Measurements from ENCODE around the gene FER.
"Not testable (repeated sequence)": the region's sequence is repeated elsewhere in the genome, so short reads cannot be mapped to it uniquely, and the experiment has no call there.

FER gene

DNA sequence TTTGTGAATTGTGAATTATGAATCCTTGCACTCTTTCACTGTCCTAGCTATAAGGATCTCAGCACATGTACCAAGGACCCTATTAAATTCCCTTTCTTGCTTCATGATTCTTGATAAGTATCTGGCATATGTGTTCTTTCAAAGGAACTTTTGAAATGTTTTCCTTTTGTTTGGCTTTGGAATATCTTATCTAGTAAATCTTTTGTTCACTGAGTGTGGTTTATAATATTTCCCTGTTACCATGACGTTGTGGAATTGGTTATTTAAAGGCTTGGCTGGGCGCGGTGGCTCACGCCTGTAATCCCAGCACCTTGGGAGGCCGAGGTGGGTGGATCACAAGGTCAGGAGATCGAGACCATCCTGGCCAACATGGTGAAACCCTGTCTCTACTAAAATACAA lies 151.5 kb downstream of the FER start:
- DNase-seq, result not testable (repeated sequence)

DNA sequence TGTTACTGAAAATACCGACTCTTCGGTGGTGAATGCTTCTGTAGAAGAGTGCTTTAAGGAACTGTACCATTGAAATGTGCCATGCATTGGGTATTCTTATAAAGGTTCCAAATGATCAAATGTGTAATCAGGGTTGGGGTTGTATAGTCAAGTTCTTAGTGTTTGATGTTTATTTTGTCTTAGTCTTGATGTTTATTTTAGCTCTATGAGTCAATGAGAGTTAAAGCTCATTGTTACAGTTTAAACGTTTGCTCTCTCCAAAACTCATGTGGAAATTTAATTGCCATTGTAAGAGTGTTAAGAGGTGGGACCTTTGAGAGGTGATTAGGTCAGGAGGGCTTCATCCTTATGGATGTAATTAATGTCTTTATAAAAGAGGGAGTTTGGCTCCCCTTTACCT lies 153.0 kb downstream of the FER start:
- no peak for DNase-seq

DNA sequence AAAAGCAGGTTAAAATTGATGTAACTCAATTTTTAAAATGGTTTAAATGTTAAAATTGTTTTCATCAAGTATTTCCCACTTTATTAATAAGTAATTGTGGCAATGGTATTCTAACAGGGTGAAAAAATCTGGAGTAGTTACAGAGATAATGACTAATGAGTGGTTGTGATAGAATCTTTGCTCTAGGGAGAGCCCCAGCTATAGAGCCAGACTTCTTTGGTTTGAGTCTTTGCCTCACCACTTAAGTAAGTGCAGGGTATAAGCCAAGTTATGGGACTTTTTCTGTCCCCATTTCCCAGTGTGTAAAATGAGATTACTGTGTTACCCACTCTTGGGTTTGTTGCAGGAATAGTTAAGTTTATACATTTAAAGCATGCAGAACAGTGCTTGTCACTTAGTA lies 158.1 kb downstream of the FER start:
- DNase-seq, result no peak

DNA sequence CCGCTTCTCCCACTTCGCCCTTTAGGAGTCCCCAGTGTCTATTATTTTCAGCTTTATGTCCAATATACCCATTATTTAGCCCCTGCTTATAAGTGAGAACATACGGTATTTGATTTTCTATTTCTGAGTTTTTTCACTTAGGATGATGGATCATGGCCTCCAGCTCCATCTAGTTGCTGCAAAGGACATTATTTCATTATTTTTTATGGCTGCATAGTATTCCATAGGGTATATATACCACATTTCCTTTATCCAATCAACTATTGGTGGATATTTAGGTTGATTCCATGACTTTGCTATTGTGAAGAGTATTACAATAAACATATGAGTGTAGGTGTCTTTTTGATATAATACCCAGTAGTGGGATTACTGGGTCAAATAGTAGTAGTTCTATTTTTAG lies 162.9 kb downstream of the FER start:
- DNase-seq, result no peak

DNA sequence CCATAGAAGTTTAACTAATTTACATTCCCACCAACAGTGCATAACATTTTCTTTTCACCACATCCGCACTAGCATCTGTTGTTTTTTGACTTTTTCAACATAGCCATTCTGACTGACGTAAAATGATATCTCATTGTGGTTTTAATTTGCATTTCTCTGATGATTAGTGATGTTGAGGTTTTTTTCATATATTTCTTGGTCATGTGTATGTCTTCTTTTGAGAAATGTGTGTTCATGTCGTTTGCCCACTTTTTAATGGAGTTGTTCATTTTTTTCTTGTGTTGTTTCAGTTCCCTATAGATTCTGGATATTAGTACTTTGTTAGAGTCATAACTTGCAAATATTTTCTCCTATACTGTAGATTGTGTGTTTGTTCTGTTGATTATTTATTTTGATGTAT lies 163.4 kb downstream of the FER start:
- DNase-seq, result no peak

DNA sequence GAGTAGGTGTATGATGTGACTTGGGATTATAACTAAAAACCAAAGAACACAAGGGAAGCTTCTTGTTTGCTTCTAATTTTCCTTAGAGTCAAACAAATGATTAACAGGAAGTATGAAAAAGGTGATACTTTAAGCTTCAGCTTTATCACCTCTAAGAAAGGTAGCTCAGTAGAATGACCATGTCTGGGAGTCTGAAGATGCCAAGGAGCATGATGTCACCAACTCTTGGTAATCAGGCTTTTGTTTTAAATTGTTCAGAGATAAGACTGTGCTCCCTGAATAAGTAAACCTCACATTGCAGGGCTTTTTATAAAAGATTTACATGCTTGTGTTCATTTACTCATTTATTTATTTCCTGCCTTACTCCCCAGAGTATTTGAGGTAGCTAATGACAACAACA lies 169.9 kb downstream of the FER start:
- no peak for DNase-seq

DNA sequence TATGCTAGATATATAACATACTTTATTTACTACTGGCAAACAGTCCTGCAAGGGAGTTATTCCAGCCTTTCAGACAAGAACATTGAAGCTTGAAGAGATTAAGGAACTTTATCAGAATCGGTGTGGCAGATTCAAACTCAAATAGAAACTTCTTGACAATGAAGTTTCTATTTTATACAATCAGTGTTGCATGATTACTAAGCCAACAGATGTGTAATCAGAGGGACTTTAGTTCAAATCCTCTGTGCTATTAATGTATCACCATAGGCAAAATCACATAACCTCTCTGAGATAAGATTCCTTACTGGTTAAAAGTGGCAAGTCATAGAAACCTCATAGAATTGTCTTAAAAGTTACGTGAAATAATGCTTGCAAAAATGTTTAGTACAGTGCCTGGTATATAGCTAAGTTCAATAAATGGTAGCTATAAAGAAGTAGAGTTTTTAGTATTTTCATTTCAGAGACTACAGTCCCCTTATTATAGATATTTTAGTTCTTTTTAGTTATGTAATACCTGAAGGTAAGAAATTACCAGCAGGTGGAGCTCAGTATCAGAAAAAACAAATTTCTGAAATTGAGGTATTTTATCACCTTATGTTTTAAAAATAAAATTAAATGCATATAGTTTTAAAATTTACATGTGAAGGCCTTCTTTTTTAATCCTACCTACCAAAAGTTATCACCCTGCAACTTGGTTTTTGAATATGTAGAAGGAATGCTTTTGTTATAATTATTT lies 172.1 kb downstream of the FER start:
- DNase-seq, result no peak

DNA sequence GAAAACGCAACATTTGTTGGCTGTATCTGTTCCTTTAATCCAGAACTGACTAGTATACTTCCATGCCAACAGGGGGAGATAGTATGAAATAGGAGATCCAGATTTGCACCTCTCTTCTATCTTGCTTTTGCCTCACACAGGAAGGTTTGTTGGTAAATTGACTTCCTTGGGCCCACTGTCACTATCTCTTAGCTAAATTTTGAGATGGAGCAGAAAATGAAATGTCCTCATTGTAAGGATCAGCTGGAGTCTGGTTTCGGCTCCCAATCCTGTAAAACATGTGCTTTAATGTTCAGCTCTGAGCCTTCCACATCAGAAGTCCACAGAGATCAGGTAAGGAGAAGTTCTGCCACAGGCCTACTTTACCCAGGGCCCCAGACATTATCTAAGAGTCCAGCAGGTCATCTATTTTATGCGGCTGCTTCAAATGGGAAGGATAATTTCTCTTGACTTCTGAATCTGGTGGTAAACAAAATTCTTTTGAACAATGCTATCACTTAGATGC lies 176.8 kb downstream of the FER start:
- no peak for DNase-seq

DNA sequence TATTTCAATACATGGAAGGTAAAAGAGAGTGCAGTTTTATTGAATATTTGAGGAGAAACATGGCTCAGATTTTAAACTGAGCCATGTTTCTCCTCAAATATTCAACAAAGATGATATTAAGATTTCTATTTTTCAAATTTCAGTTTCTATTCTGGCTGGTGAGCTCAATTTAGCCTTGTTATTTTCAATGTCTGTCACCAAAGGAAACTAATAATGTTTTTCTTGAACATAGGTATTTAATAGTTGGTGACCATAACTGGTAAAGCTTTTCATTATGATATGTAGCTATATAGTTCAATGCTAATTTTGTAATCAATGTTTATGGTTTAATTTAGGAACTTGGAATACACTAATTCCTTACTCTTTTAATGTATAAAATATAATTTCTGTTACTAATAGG lies 177.4 kb downstream of the FER start:
- no peak for DNase-seq

DNA sequence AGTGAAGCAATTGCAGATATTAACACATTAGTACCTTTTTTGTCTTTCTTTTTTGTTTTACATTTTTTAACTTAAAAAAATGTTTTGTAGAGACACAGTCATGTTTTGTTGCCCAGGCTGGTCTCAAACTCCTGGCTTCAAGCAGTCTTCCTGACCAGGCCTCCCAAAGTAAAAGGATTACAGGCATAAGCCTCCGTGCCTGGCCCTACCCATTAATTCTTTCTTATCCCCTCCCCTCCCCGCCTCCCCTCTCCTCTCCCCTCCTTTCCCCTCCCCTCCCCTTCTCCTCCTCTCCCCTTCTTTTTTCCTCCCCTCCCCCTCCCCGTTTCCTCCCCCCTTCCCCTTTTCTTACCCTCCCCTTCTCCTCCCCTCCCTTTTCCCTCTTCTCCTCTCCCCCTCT lies 182.4 kb downstream of the FER start:
- no peak for DNase-seq

DNA sequence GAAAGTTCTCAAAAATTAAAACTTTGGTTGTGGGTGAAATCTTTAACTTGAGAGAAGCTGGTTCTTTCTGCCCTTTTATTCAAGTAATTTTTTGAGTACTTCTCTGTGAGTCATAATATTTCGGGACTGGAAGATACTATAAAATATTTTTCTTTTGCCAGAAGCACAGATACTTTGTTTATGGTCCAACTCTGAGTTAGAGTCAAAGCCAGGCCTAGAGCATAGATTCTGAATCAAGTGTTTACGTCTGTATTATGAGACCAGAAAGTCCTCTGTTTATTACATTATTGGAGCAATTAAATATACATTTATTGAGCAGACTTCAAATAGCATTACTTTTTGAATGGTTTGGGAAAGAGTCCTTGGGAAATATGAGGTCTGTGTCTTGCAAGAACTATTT lies 187.9 kb downstream of the FER start:
- no peak for DNase-seq

DNA sequence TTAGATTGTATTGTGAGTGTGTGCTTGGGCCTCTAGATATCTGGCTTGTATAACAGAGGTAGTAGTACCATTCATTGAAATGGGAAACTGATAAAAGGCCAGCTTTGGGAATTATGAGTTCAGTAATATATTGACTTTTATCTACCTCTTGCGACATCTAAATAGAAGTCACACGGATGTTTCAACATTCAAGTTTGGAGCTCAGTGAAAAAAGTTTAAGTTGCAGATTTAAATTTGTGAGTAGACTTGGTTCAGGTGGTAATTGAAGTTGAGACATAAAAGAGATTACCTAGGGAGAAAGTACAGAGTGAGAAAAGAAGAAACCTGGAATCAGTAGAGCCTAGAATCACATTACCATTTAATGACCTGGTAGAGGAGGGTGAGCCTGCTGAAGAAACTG lies 189.5 kb downstream of the FER start:
- no peak for DNase-seq

DNA sequence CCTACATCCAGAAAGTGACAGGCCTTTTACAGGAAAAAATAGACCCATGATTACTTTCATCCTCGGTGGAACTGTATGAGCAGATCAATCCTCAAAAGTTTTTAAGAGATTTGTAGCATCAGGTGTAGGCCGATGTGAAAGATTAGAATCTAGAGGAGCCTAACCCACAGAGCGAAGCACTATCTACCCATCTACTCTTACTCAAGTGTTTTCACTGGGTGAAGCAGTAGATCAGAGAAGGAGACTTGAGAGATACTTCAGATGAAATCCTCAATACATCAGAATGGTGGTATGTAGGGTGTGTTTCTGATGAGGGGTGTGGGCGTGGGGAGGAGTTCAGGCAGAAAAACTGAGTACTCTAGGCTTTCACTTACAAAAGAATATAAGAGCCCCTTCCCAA lies 192.8 kb downstream of the FER start:
- no peak for DNase-seq

DNA sequence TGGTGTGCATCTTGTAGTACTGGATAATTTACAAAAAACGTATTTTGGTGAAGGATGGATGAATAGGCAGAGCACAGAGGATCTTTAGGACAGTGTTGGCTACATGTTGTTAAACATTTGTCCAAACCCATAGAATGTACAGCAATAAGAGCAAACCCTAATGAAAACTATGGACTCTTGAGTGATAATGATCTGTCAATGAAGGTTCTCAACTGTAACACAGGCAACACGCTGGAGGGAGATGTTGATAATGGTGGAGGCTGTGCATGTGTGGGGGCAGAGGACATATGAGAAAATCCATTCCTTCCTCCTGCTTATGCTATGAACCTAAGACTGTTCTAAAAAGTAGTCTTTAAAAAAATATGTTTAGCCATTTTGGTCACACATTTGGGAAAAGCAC lies 194.0 kb downstream of the FER start:
- DNase-seq, result no peak

DNA sequence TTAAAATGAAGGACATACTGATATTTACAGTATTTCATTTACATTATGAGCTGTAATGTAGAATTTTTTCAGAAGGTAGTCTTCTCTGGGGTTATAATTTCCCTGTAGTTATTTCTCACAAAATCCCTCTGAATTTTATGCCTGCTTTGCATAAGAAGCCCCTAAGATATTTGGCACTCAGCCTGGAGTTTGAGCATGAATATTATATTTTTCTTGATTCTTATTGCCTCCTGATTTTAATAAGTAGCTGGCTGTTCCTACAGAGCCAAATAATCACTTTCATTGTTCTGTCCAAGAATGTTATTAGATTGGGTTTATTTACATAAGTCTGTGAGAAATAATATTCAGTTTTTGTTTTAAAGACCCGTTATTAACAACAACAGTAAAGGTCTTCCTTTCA lies 195.0 kb downstream of the FER start:
- no peak for DNase-seq

DNA sequence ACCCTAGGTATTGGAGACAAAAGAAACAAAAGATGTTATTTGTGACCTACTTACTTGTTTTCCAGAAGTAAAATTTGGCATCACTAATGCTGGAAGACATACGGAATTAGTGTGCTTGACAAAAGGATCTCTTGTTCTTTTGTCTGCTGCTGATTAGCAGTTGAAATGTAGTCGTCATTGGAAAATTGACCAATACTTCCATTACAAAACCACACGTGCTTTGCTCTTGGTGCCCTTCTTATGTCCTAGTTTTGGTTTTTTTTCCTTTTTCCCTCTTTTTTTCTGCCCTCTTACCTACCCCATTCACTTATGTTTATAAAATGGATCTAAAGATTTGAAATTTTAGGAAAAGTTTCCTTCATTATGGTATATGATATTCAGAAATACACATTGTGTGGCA lies 197.4 kb downstream of the FER start:
- no peak for DNase-seq

DNA sequence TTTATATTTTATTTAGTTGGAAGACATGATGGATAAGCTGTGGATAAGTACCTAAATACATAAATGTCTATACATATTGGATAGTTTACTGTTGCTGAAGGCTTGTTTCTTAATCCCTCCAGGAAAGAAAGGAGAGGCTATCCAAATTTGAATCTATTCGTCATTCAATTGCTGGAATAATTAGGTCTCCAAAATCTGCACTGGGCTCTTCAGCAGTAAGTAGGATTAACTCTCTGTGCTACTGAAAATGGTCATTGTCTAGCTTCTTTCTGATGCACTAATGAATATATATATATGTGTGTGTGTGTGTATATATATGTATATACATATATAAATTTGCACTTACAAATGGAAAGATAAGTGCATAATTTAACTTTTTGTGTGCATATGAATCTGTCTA lies 198.3 kb downstream of the FER start:
- no peak for DNase-seq

DNA sequence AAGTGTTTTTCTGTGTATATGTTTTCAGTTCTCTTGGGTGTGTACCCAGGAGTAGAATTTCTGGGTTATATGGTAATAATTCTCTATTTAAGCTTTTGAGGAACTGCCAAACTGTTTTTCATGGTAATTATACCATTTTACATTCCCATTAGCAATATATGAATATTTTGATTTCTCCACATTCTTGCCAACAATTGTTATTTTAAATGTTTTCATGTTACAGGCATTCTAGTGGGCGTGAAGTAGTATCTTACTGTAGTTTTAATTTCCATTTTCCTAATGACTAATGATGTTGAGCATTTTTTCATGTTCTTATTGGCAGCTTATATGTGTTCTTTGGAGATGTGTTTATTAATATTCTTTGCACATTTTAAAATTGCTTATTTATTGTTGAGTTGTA lies 199.5 kb downstream of the FER start:
- no peak for DNase-seq

DNA sequence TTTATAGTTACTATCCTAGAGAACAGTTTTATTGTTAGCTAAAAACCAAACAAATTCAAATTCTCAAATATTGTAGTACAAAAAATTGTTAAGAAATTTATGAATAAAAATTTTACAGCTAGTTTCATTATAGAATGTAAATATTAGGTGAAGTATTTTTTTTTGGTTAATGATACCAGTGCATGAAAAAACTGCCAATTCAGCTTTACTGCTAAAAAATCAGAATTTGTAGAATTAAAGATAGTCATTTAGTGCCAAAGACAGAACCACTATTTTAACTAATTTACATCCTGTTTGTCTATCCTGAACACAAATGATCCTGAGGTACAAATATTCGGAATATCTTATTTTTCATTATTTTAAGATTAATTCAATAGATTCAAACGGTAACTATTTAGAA lies 202.6 kb downstream of the FER start:
- DNase-seq, result no peak

DNA sequence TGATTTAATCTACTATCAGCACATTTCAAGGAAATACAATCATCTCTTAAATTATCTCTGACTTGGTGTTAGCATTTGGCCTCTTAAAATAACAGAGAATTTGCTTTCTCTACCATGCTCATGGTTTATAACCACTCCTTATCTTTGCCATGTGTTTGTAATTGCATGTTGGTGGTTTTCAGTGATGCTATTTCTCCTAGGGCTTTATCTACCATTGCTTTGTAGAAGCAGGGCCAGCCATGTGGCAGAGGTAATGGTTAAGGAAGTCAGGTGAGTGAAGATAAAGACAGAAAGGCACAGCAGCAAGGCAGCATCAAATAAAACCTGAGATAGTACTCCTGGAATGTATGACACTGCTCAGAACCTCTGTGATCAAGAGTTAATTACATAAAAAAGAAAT lies 206.2 kb downstream of the FER start:
- DNase-seq, result no peak

DNA sequence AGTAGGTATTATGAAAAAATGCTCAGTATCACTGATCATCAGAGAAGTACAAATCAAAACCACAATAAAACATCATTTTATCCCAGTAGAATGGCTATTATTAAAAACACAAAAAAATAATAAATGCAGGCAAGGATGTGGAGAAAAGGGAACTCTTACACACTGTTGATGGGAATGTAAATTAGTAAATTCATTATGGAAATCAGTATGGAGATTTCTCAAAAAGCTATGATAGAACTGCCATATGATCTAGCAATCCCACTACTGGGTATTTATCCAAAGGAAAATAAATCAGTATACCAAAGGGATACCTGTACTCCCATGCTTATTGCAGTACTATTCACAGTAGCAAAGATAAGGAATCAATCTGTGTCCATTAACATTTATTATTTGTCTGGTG lies 209.6 kb downstream of the FER start:
- no peak for DNase-seq

DNA sequence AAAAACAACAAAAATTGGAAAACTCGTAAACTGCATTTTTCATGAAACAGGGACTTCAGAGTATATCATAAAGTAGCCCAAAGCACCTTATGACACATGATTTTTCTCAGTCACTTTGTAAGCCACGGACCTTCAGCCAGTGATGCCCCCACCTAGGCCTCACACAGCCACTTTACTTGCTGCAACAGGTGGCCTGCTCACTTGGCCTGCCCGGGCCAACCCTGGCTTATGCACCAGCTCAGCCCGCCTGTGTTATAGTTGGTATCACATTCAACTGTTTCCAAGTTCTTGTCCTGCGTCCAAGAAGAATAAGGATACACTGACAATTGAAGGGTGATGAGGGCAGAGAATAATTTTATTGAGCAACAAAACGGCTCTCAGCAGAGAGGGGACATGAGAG lies 219.2 kb downstream of the FER start:
- no peak for DNase-seq

DNA sequence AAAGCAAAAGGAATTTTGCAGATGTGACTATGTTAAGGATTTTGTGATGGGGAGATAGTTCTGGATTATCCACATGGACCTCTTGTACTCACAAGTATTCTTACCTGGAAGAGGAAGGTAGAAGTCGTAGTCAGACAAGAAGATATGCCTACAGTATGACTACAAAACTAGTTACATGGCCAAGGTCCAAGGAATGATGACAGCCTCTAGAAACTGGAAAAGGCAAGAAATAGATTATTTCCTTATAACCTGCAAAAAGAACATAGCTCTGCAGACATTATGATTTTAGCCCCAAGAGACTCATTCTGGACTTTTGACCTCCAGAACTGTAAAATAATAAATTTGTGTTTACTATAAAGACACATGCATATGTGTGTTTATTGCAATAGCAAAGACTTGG lies 226.9 kb downstream of the FER start:
- no peak for DNase-seq

DNA sequence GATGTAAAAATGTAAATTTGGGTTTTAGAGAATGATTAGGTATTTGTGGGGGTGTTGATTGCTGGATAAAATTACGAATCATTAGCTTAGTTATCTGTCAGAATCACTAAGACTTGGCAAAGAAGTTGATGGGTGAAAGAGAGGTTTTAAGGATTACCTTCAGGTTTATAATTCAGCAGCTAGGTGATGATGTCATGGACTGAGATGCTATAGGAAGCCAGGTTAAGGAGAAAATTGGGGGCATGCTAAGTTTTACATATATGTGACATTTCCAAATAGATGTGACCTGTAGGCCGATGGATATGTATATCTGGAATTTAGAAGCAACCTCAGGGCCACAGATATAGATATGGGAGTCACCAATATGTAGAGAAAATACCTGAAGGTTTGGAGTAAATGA lies 228.0 kb downstream of the FER start:
- DNase-seq, result no peak

DNA sequence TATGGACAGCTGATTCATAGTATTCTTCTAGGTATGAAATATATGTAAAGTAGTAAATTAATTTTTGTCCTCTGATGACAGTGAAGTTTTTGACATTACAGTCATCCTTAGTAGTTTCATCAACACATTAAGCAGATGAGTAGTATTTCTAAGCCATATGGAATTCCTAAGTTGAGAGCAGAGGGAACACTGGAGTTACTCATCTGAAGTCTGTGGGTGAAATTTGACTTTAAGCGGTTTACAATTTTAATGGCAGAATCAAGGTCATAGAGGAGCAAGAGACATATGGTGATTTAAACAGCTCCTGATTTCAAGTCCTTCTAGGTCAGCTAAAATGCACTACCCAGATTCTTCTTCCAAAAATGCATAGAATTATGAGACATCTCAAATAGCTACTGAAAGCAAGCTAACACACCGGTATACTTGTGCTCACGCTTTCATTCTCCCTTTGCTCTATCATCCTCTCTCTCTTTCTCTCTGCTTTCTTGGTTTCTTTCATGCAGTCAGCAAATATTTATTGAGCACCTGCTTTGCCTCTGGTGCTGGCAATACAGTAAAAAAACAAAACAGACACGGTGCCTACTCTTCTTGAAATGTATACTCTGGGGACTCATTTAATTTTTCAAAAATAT lies 235.9 kb downstream of the FER start:
- DNase-seq, result no peak
